H9 (cell line): ENCODE data around the gene PPARG. TPM values are rescaled to one million over a fixed set of nuclear protein-coding genes. Genes with fewer than 3 reads are reported as not detected.

Source experiments
- DNase-seq: peaks from one replicate; pipeline ENCODE4 v3.0.0-alpha.2; 2017
- H2AFZ ChIP-seq: one replicate; pipeline ENCODE4 v1.6.1; 2013; ENCODE audit warnings: mild to moderate bottlenecking, low read length, control low read depth, moderate library complexity
- H2AK5ac ChIP-seq: 2 replicates; pipeline ENCODE4 v1.6.1; 2013; ENCODE audit warnings: low read length, control low read depth, mixed read lengths; ENCODE audit not compliant: insufficient read length
- H2BK120ac ChIP-seq: one replicate; pipeline ENCODE4 v1.6.1; 2013; ENCODE audit warnings: low read depth, mild to moderate bottlenecking, low read length, control low read depth, inconsistent platforms; ENCODE audit not compliant: poor library complexity, severe bottlenecking
- H2BK12ac ChIP-seq: 2 replicates; pipeline ENCODE4 v1.6.1; 2013; ENCODE audit warnings: low read length, control low read depth, mixed read lengths, low read depth; ENCODE audit not compliant: insufficient read length
- H2BK15ac ChIP-seq: 2 replicates; pipeline ENCODE4 v1.6.1; 2013; ENCODE audit warnings: low read depth, low read length, control low read depth
- H2BK20ac ChIP-seq: one replicate; pipeline ENCODE4 v1.6.1; 2013; ENCODE audit warnings: low read depth, mild to moderate bottlenecking, low read length, control low read depth, inconsistent platforms; ENCODE audit not compliant: poor library complexity, severe bottlenecking
- H2BK5ac ChIP-seq: 2 replicates; pipeline ENCODE4 v1.6.1; 2013; ENCODE audit warnings: low read length, control low read depth, mixed read lengths; ENCODE audit not compliant: insufficient read length
- H3K14ac ChIP-seq: 2 replicates; pipeline ENCODE4 v1.6.1; 2013; ENCODE audit warnings: low read length, control low read depth; ENCODE audit not compliant: insufficient read depth
- H3K18ac ChIP-seq: 2 replicates; pipeline ENCODE4 v1.6.1; 2013; ENCODE audit warnings: low read depth, mild to moderate bottlenecking, mixed read lengths, low read length, control low read depth; ENCODE audit not compliant: insufficient read length
- H3K23ac ChIP-seq: 2 replicates; pipeline ENCODE4 v1.6.1; 2013; ENCODE audit warnings: low read length, control low read depth, mixed read lengths, low read depth; ENCODE audit not compliant: insufficient read length
- H3K23me2 ChIP-seq: 2 replicates; pipeline ENCODE4 v1.6.1; 2013; ENCODE audit warnings: low read depth, mild to moderate bottlenecking, mixed read lengths, low read length, control low read depth; ENCODE audit not compliant: insufficient read length, poor library complexity, severe bottlenecking
- H3K27ac ChIP-seq: 2 replicates; pipeline ENCODE4 v1.5.1; 2013; ENCODE audit warnings: low read length, control low read depth, mixed read lengths, low read depth; ENCODE audit not compliant: insufficient read length
- H3K27me3 ChIP-seq: 2 replicates; pipeline ENCODE4 v1.6.1; 2013; ENCODE audit warnings: low read length, control low read depth, inconsistent platforms; ENCODE audit not compliant: insufficient read depth
- H3K4ac ChIP-seq: 2 replicates; pipeline ENCODE4 v1.6.1; 2013; ENCODE audit warnings: low read depth, mild to moderate bottlenecking, control low read depth, inconsistent platforms, low read length, moderate library complexity
- H3K4me1 ChIP-seq: 2 replicates; pipeline ENCODE4 v1.6.1; 2013; ENCODE audit warnings: low read length, control low read depth, inconsistent platforms; ENCODE audit not compliant: insufficient read depth
- H3K4me2 ChIP-seq: 2 replicates; pipeline ENCODE4 v1.6.1; 2013; ENCODE audit warnings: low read length, control low read depth, mixed read lengths; ENCODE audit not compliant: insufficient read length, insufficient read depth
- H3K56ac ChIP-seq: 2 replicates; pipeline ENCODE4 v1.6.1; 2013; ENCODE audit warnings: low read depth, mild to moderate bottlenecking, mixed read lengths, low read length, control low read depth; ENCODE audit not compliant: insufficient read length
- H3K79me1 ChIP-seq: 2 replicates; pipeline ENCODE4 v1.6.1; 2013; ENCODE audit warnings: low read depth, mild to moderate bottlenecking, moderate library complexity, low read length, control low read depth, inconsistent platforms; ENCODE audit not compliant: insufficient read depth, poor library complexity, severe bottlenecking
- H3K79me2 ChIP-seq: 2 replicates; pipeline ENCODE4 v1.6.1; 2013; ENCODE audit warnings: low read length, control low read depth, inconsistent platforms; ENCODE audit not compliant: insufficient read depth
- H3K9ac ChIP-seq: 2 replicates; pipeline ENCODE4 v1.6.1; 2013; ENCODE audit warnings: low read length, control low read depth, mixed read lengths; ENCODE audit not compliant: insufficient read length; ENCODE audit errors: extremely low read depth
- H3K9me3 ChIP-seq: one replicate; pipeline ENCODE4 v1.6.1; 2013; ENCODE audit warnings: low read depth, low read length, inconsistent platforms; ENCODE audit not compliant: control insufficient read depth
- H3T11ph ChIP-seq: one replicate; pipeline ENCODE4 v1.6.1; 2013; ENCODE audit warnings: mild to moderate bottlenecking, low read length, control low read depth, inconsistent platforms
- H4K20me1 ChIP-seq: one replicate; pipeline ENCODE4 v1.6.1; 2013; ENCODE audit not compliant: control insufficient read depth, insufficient read length, insufficient read depth
- H4K5ac ChIP-seq: 2 replicates; pipeline ENCODE4 v1.6.1; 2013; ENCODE audit warnings: low read depth, mild to moderate bottlenecking, mixed read lengths, low read length, control low read depth; ENCODE audit not compliant: insufficient read length
- H4K8ac ChIP-seq: replicated peaks from 2 replicates; pipeline ENCODE4 v1.6.1; 2013; ENCODE audit warnings: low read length, control low read depth, mixed read lengths, low read depth; ENCODE audit not compliant: insufficient read length
- H4K91ac ChIP-seq: 2 replicates; pipeline ENCODE4 v1.6.1; 2013; ENCODE audit warnings: low read depth, mild to moderate bottlenecking, moderate library complexity, mixed read lengths, low read length, control low read depth; ENCODE audit not compliant: insufficient read length
- H3K27ac Mint-ChIP-seq, 3 experiments: 2 replicates in 2 of 3; 3 replicates in 1 of 3; pipeline ENCODE4 v1.8.0; 2020 to 2021; ENCODE audit warnings: mixed read lengths in 3 of 3, mild to moderate bottlenecking in 1 of 3, moderate library complexity in 1 of 3
- H3K27me3 Mint-ChIP-seq: 2 replicates; pipeline ENCODE4 v1.8.0; 2021; ENCODE audit warnings: low read depth, mild to moderate bottlenecking, moderate library complexity, mixed read lengths
- H3K36me3 Mint-ChIP-seq, 3 experiments: 2 replicates in 2 of 3; 3 replicates in 1 of 3; pipeline ENCODE4 v1.8.0; 2020 to 2021; ENCODE audit warnings: low read depth in 3 of 3, mixed read lengths in 3 of 3; ENCODE audit not compliant: insufficient read depth in 1 of 3
- H3K4me1 Mint-ChIP-seq, 2 experiments: 2 replicates each; pipeline ENCODE4 v1.8.0; 2020; ENCODE audit warnings: mixed read lengths in 2 of 2
- H3K4me3 Mint-ChIP-seq, 2 experiments: 2 replicates in 1 of 2; 3 replicates in 1 of 2; pipeline ENCODE4 v1.8.0; 2020 to 2021; ENCODE audit warnings: mild to moderate bottlenecking in 2 of 2, mixed read lengths in 2 of 2, moderate library complexity in 1 of 2
- H3K9me3 Mint-ChIP-seq, 2 experiments: 2 replicates in 1 of 2; 3 replicates in 1 of 2; pipeline ENCODE4 v1.8.0; 2020; ENCODE audit warnings: mild to moderate bottlenecking in 2 of 2, mixed read lengths in 2 of 2, moderate library complexity in 1 of 2
- total RNA-seq: library from RNA; stranded (reverse); gene quantifications from 2 replicates; pipeline ENCODE4 v1.2.1, GENCODE V29; 2021
- TF ChIP-seq, protein P1 (sequence below): fragments of 200-600 bp; sonication (generic); conservative IDR thresholded peaks from 3 replicates; pipeline ENCODE4 v1.8.0; 2021; ENCODE audit warnings: antibody characterized with exemption, mild to moderate bottlenecking

The PPARG gene
- total RNA-seq, 1 experiment from 2014 or later, result 0.42 TPM

GRCh38 chr3:12352755-12353154, 63.9 kb downstream of the PPARG start:
- Histone ChIP-seq H4K91ac (no peak overlapping the region), H3K79me1 (no peaks in the 10 kb centered on the region), H3K56ac (no peak overlapping the region), H3T11ph (no peak overlapping the region), H3K79me2 (no peaks in the 10 kb centered on the region), H2AFZ (no peak overlapping the region), H3K14ac (no peak overlapping the region), H4K8ac (no peak overlapping the region), H2BK5ac (no peak overlapping the region), H4K20me1 (no peaks in the 10 kb centered on the region), H3K27me3 (no peaks in the 10 kb centered on the region), H3K4me2 (no peak overlapping the region), H3K9me3 (no peaks in the 10 kb centered on the region), H3K23ac (no peak overlapping the region), H2BK20ac (no peak overlapping the region), H3K4ac (no peak overlapping the region), H3K23me2 (no peaks in the 10 kb centered on the region), H2AK5ac (no peak overlapping the region), H2BK12ac (no peak overlapping the region), H4K5ac (no peak overlapping the region), H3K27ac (no peak overlapping the region), H2BK15ac (no peak overlapping the region), H3K18ac (no peak overlapping the region), H2BK120ac (no peak overlapping the region), H3K9ac (no peak overlapping the region), H3K4me1 (peaks cover 3% of the 10 kb centered on the region; the same call in 1 of the 2 replicates)
- H3K27ac Mint-ChIP-seq, result no peak overlapping the region
- peaks cover 5 to 6% of the 10 kb centered on the region in 2 experiments for H3K4me1 Mint-ChIP-seq
- no peak overlapping the region for H3K4me3 Mint-ChIP-seq
- H3K9me3 Mint-ChIP-seq, result no peaks in the 10 kb centered on the region
- no peak for DNase-seq
- no peaks in the 10 kb centered on the region for H3K36me3 Mint-ChIP-seq
- peaks cover 7% of the 10 kb centered on the region for H3K27me3 Mint-ChIP-seq
- TF ChIP-seq, protein P1, sequence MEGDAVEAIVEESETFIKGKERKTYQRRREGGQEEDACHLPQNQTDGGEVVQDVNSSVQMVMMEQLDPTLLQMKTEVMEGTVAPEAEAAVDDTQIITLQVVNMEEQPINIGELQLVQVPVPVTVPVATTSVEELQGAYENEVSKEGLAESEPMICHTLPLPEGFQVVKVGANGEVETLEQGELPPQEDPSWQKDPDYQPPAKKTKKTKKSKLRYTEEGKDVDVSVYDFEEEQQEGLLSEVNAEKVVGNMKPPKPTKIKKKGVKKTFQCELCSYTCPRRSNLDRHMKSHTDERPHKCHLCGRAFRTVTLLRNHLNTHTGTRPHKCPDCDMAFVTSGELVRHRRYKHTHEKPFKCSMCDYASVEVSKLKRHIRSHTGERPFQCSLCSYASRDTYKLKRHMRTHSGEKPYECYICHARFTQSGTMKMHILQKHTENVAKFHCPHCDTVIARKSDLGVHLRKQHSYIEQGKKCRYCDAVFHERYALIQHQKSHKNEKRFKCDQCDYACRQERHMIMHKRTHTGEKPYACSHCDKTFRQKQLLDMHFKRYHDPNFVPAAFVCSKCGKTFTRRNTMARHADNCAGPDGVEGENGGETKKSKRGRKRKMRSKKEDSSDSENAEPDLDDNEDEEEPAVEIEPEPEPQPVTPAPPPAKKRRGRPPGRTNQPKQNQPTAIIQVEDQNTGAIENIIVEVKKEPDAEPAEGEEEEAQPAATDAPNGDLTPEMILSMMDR, result no peak
